ENCODE measurements around the gene ERRFI1. TPM values are rescaled to one million over a fixed set of nuclear protein-coding genes. Genes with fewer than 3 reads are reported as not detected.

Gene ERRFI1
- polyA plus RNA-seq, 3 donors = 0.08 to 1.5 (median 0.28) TPM

DNA sequence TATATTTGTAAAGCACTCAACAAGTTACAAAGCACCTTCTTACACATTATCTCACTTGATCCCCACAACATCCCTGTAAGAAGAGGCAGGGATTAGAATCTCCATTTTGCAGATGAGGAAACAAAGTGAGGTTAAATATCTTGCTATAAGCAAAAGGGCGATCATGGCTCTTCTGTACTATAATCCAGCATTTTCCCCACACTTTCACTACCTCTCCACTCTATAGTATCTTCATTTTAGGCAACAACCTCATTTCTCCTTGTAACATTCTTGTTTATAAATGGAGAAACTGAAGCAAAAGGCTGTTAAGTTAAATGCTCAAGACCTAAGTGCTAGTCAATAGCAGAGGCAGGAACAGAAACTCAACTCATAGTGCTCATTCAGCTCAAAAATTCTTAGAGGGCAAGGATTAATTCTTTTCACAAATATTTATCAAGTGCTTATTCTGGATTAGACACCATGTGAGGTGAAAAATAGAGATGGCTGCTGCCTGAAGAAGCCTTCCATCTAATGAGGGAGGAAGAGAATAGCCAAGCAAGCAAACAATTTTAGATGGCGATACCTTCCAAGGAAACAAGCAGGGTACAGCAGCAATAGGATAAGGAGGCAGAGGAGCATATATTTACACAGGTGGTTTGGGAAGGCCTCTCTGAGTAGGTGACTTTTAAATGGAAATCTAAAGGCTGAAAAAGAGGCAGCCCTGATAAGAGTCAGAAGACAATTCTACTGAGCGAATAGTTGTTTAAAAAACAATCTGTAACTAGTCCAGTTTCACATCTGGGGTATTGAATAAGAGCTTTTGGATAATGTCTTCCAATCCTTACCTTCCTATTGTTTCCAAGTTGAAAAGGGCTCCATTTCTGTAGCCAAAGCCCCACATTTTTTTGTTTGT is 3.5 kb downstream of the ERRFI1 start:
- Mint-ChIP-seq H3K27me3 (ENCODE audit: low read depth in 3 of 3) (peaks cover 45 to 59% (median 47%) of the 10 kb centered on the region in 3 donors), H3K4me1 (peaks cover 21% of the 10 kb centered on the region), H3K4me3 (peak overlapping the region in 1 of 2 donors; percentile 97), H3K36me3 (peaks cover 7 to 11% of the 10 kb centered on the region in 2 donors), H3K9me3 (peaks cover 3 to 13% (median 6%) of the 10 kb centered on the region in 7 donors), H3K27ac (no peak overlapping the region)
- H4K20me1 ChIP-seq (ENCODE audit: insufficient read depth, low read length) = no peaks in the 10 kb centered on the region
- H3K4me2 ChIP-seq (replicated peaks; ENCODE audit: extremely low read depth, low read length, poor library complexity, severe bottlenecking) = no peak overlapping the region
- intact Hi-C loops (cut with micrococcal nuclease) = loop anchor here in 1 of 2 donors (10.0 kb wide), 1 partner anchor 292 kb away; the partner anchor contains the start of gene SLC45A1
- H3K79me2 ChIP-seq (ENCODE audit: insufficient read depth, low read length) = no peaks in the 10 kb centered on the region
- H3K36me3 ChIP-seq (replicated peaks in 1 of 2; ENCODE audit: control insufficient read depth in 1 of 2, insufficient read depth in 2 of 2, low read length in 2 of 2) = no peaks in the 10 kb centered on the region
- WGBS (ENCODE audit: insufficient coverage) = 100% methylated on average over 1 of the region's 3 CpGs
- H3K9ac ChIP-seq (ENCODE audit: insufficient read depth, low read length, poor library complexity, severe bottlenecking) = no peak overlapping the region
- H3K9me3 ChIP-seq (replicated peaks in 1 of 2; ENCODE audit: control insufficient read depth in 1 of 2, insufficient read depth in 1 of 2, low read length in 2 of 2) = peaks cover 3 to 4% of the 10 kb centered on the region in 2 donors
- no peak overlapping the region for H3K4me3 ChIP-seq (replicated peaks in 1 of 3; ENCODE audit: low read depth in 2 of 3, low read length in 3 of 3)
- peaks cover 32 to 57% of the 10 kb centered on the region in 2 donors for H3K27me3 ChIP-seq (ENCODE audit: control insufficient read depth in 2 of 2, insufficient read depth in 2 of 2, low read length in 2 of 2)
- peaks cover 20 to 28% of the 10 kb centered on the region in 2 donors for H3K4me1 ChIP-seq (ENCODE audit: control insufficient read depth in 1 of 2, insufficient read depth in 2 of 2, low read length in 2 of 2)
- H2AFZ ChIP-seq (ENCODE audit: insufficient read depth, low read depth, low read length, poor library complexity, severe bottlenecking) = no peak overlapping the region
- no peak overlapping the region for H3K27ac ChIP-seq (ENCODE audit: low read depth in 1 of 2, low read length in 2 of 2)
- no peak for DNase-seq
- no peak for TF ChIP-seq CTCF (IDR thresholded peaks at IDR 0.05)

- peaks cover 7 to 8% of the 10 kb centered on the region in 2 donors for H3K36me3 Mint-ChIP-seq
- peaks cover 32 to 49% of the 10 kb centered on the region in 2 donors for H3K27me3 ChIP-seq (ENCODE audit: control insufficient read depth in 2 of 2, insufficient read depth in 2 of 2, low read length in 2 of 2)
- no peak overlapping the region for H2AFZ ChIP-seq (ENCODE audit: insufficient read depth, low read depth, low read length, poor library complexity, severe bottlenecking)
- intact Hi-C loops (cut with micrococcal nuclease) = loop anchor here in 1 of 2 donors (10.0 kb wide), 1 partner anchor 293 kb away; the partner anchor contains the start of gene SLC45A1
- H3K4me3 Mint-ChIP-seq = no peak overlapping the region
- no peak for DNase-seq
- peaks cover 20 to 28% of the 10 kb centered on the region in 2 donors for H3K4me1 ChIP-seq (ENCODE audit: control insufficient read depth in 1 of 2, insufficient read depth in 2 of 2, low read length in 2 of 2)
- peaks cover 3 to 4% of the 10 kb centered on the region in 2 donors for H3K9me3 ChIP-seq (replicated peaks in 1 of 2; ENCODE audit: control insufficient read depth in 1 of 2, insufficient read depth in 1 of 2, low read length in 2 of 2)
- no peaks in the 10 kb centered on the region for H3K79me2 ChIP-seq (ENCODE audit: insufficient read depth, low read length)
- peaks cover 37 to 55% (median 38%) of the 10 kb centered on the region in 3 donors for H3K27me3 Mint-ChIP-seq (ENCODE audit: low read depth in 3 of 3)
- no peak overlapping the region for H3K4me2 ChIP-seq (replicated peaks; ENCODE audit: extremely low read depth, low read length, poor library complexity, severe bottlenecking)
- TF ChIP-seq CTCF (IDR thresholded peaks at IDR 0.05) = no peak
- no peak overlapping the region for H3K27ac Mint-ChIP-seq
- peaks cover 2 to 11% (median 5%) of the 10 kb centered on the region in 7 donors for H3K9me3 Mint-ChIP-seq
- no peaks in the 10 kb centered on the region for H3K36me3 ChIP-seq (replicated peaks in 1 of 2; ENCODE audit: control insufficient read depth in 1 of 2, insufficient read depth in 2 of 2, low read length in 2 of 2)
- 100% methylated on average over 3 of the region's 6 CpGs for WGBS (ENCODE audit: insufficient coverage)
- H4K20me1 ChIP-seq (ENCODE audit: insufficient read depth, low read length) = no peaks in the 10 kb centered on the region
- no peak overlapping the region for H3K27ac ChIP-seq (ENCODE audit: low read depth in 1 of 2, low read length in 2 of 2)
- peaks cover 20% of the 10 kb centered on the region for H3K4me1 Mint-ChIP-seq
- H3K4me3 ChIP-seq (replicated peaks in 1 of 3; ENCODE audit: low read depth in 2 of 3, low read length in 3 of 3) = no peak overlapping the region
- no peak overlapping the region for H3K9ac ChIP-seq (ENCODE audit: insufficient read depth, low read length, poor library complexity, severe bottlenecking)
Observed at GRCh38 chr1:8021676-8022266, 4.3 kb downstream of the ERRFI1 start.
